ENCODE measurements around the gene PRDM15.

The PRDM15 gene

GRCh38 chr21:41784456-41785102, 94.6 kb downstream of the PRDM15 start:
- no peak for DNase-seq (ENCODE audit: low read depth, low spot score)
- no peak for TF ChIP-seq CTCF (IDR thresholded peaks at IDR 0.05; ENCODE audit: insufficient read depth, low read length, missing control alignments)
- ChIA-PET POLR2A (no interaction called here), CTCF (interaction anchor here (1.3 to 6.1 kb wide), 3 partner anchors 9 to 173 kb away, joined by 3 to 48 read pairs (median 7); no protein-coding TSS in a partner anchor)
- no peak overlapping the region for H3K4me3 ChIP-seq (ENCODE audit: low read depth, low read length)

GRCh38 chr21:41783476-41784180, 95.5 kb downstream of the PRDM15 start:
- no peak overlapping the region for H3K4me3 ChIP-seq (ENCODE audit: low read depth, low read length)
- no peak for DNase-seq (ENCODE audit: low read depth, low spot score)
- TF ChIP-seq CTCF (IDR thresholded peaks at IDR 0.05; ENCODE audit: insufficient read depth, low read length, missing control alignments) = no peak
- ChIA-PET CTCF (interaction anchor here (0.9 to 6.1 kb wide), 2 partner anchors 172 to 319 kb away, joined by 3 to 48 read pairs; no protein-coding TSS in a partner anchor), POLR2A (no interaction called here)

DNA sequence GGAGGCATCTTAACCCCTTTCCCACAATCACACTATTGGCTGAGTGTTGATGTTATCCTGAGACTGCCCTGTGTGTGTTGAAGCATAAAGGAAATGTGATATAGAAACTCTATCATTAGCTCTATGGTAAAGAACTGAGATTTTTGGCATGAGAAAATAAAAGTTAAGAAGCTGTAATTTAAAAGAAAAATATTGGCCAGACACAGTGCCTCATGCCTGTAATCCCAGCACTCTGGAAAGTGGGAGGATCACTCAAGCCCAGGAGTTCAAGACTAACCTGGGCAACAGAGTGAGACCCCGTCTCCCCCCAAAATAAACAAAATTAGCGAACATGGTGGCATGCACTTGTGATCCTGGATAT, 98.1 kb downstream of the PRDM15 start:
- POLR2A ChIA-PET = no interaction called here
- DNase-seq (ENCODE audit: low read depth, low spot score) = no peak
- CTCF ChIA-PET = interaction anchor here (0.8 to 9.1 kb wide), 3 partner anchors 10 to 168 kb away, joined by 3 to 188 read pairs (median 5); no protein-coding TSS in a partner anchor
- no peak for TF ChIP-seq CTCF (IDR thresholded peaks at IDR 0.05; ENCODE audit: insufficient read depth, low read length, missing control alignments)
- no peak overlapping the region for H3K4me3 ChIP-seq (ENCODE audit: low read depth, low read length)

- no peak for TF ChIP-seq CTCF (IDR thresholded peaks at IDR 0.05; ENCODE audit: insufficient read depth, low read length, missing control alignments)
- POLR2A ChIA-PET = no interaction called here
- no peak overlapping the region for H3K4me3 ChIP-seq (ENCODE audit: low read depth, low read length)
- CTCF ChIA-PET = interaction anchor here (0.8 to 9.1 kb wide), 3 partner anchors 10 to 168 kb away, joined by 3 to 188 read pairs (median 5); no protein-coding TSS in a partner anchor
- no peak for DNase-seq (ENCODE audit: low read depth, low spot score)
Measured at GRCh38 chr21:41780337-41781049, 98.7 kb downstream of the PRDM15 start.

GRCh38 chr21:41779659-41780058, 99.5 kb downstream of the PRDM15 start:
- no peak for TF ChIP-seq CTCF (IDR thresholded peaks at IDR 0.05; ENCODE audit: insufficient read depth, low read length, missing control alignments)
- POLR2A ChIA-PET = no interaction called here
- DNase-seq (ENCODE audit: low read depth, low spot score) = no peak
- no peak overlapping the region for H3K4me3 ChIP-seq (ENCODE audit: low read depth, low read length)
- CTCF ChIA-PET = interaction anchor here (2.2 to 9.1 kb wide), 2 partner anchors 9 to 167 kb away, joined by 6 to 188 read pairs; no protein-coding TSS in a partner anchor

Data from AG04449 (cell line).